Fibroblast of lung (primary cell): ENCODE measurements around the gene KATNAL1. TPM values are rescaled to one million over a fixed set of nuclear protein-coding genes. Genes with fewer than 3 reads are reported as not detected.

Experiments used
- DNase-seq, 2 donors: peaks; one replicate each; pipeline versions ENCODE4 v3.0.0 to v3.0.0-alpha.2; 2010; ENCODE audit warnings: low read depth in 2 of 2
- H2AFZ ChIP-seq: 2 replicates; pipeline ENCODE4 v1.5.1; 2012; ENCODE audit warnings: low read length, control low read depth, inconsistent platforms
- H3K27ac ChIP-seq: 2 replicates; pipeline ENCODE4 v1.5.1; 2011; ENCODE audit warnings: low read length, control low read depth; ENCODE audit not compliant: insufficient read depth
- H3K27me3 ChIP-seq: 2 replicates; pipeline ENCODE4 v1.5.1; 2011; ENCODE audit warnings: mild to moderate bottlenecking, low read length; ENCODE audit not compliant: control insufficient read depth, insufficient read depth
- H3K36me3 ChIP-seq: 2 replicates; pipeline ENCODE4 v1.5.1; 2011; ENCODE audit warnings: low read length; ENCODE audit not compliant: control insufficient read depth, insufficient read depth
- H3K4me1 ChIP-seq: 2 replicates; pipeline ENCODE4 v1.5.1; 2011; ENCODE audit warnings: low read length; ENCODE audit not compliant: control insufficient read depth, insufficient read depth; ENCODE audit errors: extremely low read depth
- H3K4me2 ChIP-seq: 2 replicates; pipeline ENCODE4 v1.5.1; 2011; ENCODE audit warnings: low read length, control low read depth; ENCODE audit not compliant: insufficient read depth; ENCODE audit errors: extremely low read depth
- H3K4me3 ChIP-seq, 4 experiments: fragments of 200-600 bp in 1 of 4; sonication (generic) in 1 of 4; replicated peaks in 1 of 4; 2 replicates each; pipeline ENCODE4 v1.5.1; 2011 to 2016; ENCODE audit warnings: low read length in 4 of 4, low read depth in 3 of 4, mild to moderate bottlenecking in 3 of 4, control low read depth in 2 of 4, inconsistent platforms in 1 of 4, mixed read lengths in 1 of 4; ENCODE audit not compliant: insufficient read depth in 1 of 4; ENCODE audit errors: control extremely low read depth in 1 of 4
- H3K79me2 ChIP-seq: 2 replicates; pipeline ENCODE4 v1.5.1; 2012; ENCODE audit warnings: mild to moderate bottlenecking, low read length, inconsistent platforms; ENCODE audit not compliant: control insufficient read depth, insufficient read depth
- H3K9ac ChIP-seq: 2 replicates; pipeline ENCODE4 v1.5.1; 2011; ENCODE audit warnings: mild to moderate bottlenecking, low read length, control low read depth; ENCODE audit not compliant: insufficient read depth
- H3K9me3 ChIP-seq: 2 replicates; pipeline ENCODE4 v1.5.1; 2012; ENCODE audit warnings: low read depth, low read length; ENCODE audit not compliant: control insufficient read depth, insufficient read depth
- H4K20me1 ChIP-seq: 2 replicates; pipeline ENCODE4 v1.5.1; 2011; ENCODE audit warnings: low read length; ENCODE audit not compliant: control insufficient read depth, insufficient read depth; ENCODE audit errors: extremely low read depth
- CTCF ChIP-seq, 2 donors: IDR thresholded peaks in 1 of 2; conservative IDR thresholded peaks in 1 of 2; 1 replicate in 1 of 2; 2 replicates in 1 of 2; pipeline ENCODE4 v1.5.1; 2011 to 2012; ENCODE audit warnings: low read length in 2 of 2, control low read depth in 1 of 2, inconsistent platforms in 1 of 2, low read depth in 1 of 2, mild to moderate bottlenecking in 1 of 2
- EZH2 ChIP-seq: IDR thresholded peaks from 2 replicates; pipeline ENCODE4 v1.5.1; 2012; ENCODE audit warnings: low read length, control low read depth, mild to moderate bottlenecking; ENCODE audit errors: missing control alignments
- polyA plus RNA-seq, 2 donors: library from polyadenylated mRNA; depleted of rRNA in 1 of 2; stranded (reverse) in 1 of 2; unstranded in 1 of 2; fragments of >200 nt; gene quantifications; 2 replicates each; pipeline ENCODE4 v1.2.1, GENCODE V29; 2011 to 2012; ENCODE audit warnings: missing spikeins in 1 of 2
- total RNA-seq: library from RNA; depleted of rRNA; stranded (reverse); fragments of >200 nt; gene quantifications from 2 replicates; pipeline ENCODE4 v1.2.1, GENCODE V29; 2014

KATNAL1 gene
- total and polyA plus RNA-seq, 2 donors (not counting 1 experiment from before 2014, with no cell fraction given), result 24.8 to 32.7 TPM

- Histone ChIP-seq H3K4me2 (no peak overlapping the region), H3K79me2 (no peaks in the 10 kb centered on the region), H3K9ac (no peak overlapping the region), H3K36me3 (no peaks in the 10 kb centered on the region), H4K20me1 (no peaks in the 10 kb centered on the region), H3K9me3 (no peaks in the 10 kb centered on the region), H3K27ac (no peak overlapping the region), H2AFZ (no peak overlapping the region), H3K4me3 (no peak overlapping the region), H3K4me1 (no peaks in the 10 kb centered on the region), H3K27me3 (no peaks in the 10 kb centered on the region)
- TF ChIP-seq EZH2 (no peak), CTCF (conservative IDR thresholded peaks at IDR 0.05 in 1 of 2, IDR thresholded peaks at IDR 0.05 in 1 of 2; ENCODE audit: low read depth in 1 of 2, low read length in 2 of 2) (no peak)
- peak in 1 of 2 donors; percentile 42 for DNase-seq
Observed at GRCh38 chr13:30329009-30329585, 21.7 kb upstream of the KATNAL1 start.

GRCh38 chr13:30325668-30326067 lies 18.3 kb upstream of the KATNAL1 start:
- no peaks in the 10 kb centered on the region for H3K4me1 ChIP-seq
- TF ChIP-seq CTCF (conservative IDR thresholded peaks at IDR 0.05 in 1 of 2, IDR thresholded peaks at IDR 0.05 in 1 of 2; ENCODE audit: low read depth in 1 of 2, low read length in 2 of 2) (no peak), EZH2 (no peak)
- H3K27me3 ChIP-seq, result no peaks in the 10 kb centered on the region
- H3K27ac ChIP-seq, result no peak overlapping the region
- no peaks in the 10 kb centered on the region for H3K9me3 ChIP-seq
- no peak for DNase-seq
- no peak overlapping the region for H3K4me3 ChIP-seq
- no peak overlapping the region for H3K4me2 ChIP-seq
- H4K20me1 ChIP-seq, result no peaks in the 10 kb centered on the region
- H3K9ac ChIP-seq, result no peak overlapping the region
- no peaks in the 10 kb centered on the region for H3K36me3 ChIP-seq
- H2AFZ ChIP-seq, result no peak overlapping the region
- no peaks in the 10 kb centered on the region for H3K79me2 ChIP-seq

GRCh38 chr13:30323524-30323923 lies 16.2 kb upstream of the KATNAL1 start:
- Histone ChIP-seq H3K27me3 (no peaks in the 10 kb centered on the region), H3K4me2 (no peak overlapping the region), H3K36me3 (no peaks in the 10 kb centered on the region), H2AFZ (no peak overlapping the region), H3K27ac (no peak overlapping the region), H3K4me3 (no peak overlapping the region), H3K79me2 (no peaks in the 10 kb centered on the region), H3K9me3 (no peaks in the 10 kb centered on the region), H3K9ac (no peak overlapping the region), H3K4me1 (no peaks in the 10 kb centered on the region), H4K20me1 (no peaks in the 10 kb centered on the region)
- no peak for DNase-seq
- TF ChIP-seq CTCF (conservative IDR thresholded peaks at IDR 0.05 in 1 of 2, IDR thresholded peaks at IDR 0.05 in 1 of 2; ENCODE audit: low read depth in 1 of 2, low read length in 2 of 2) (no peak), EZH2 (no peak)
